Activated CD8-positive, alpha-beta memory T cell treated with anti-CD3 and anti-CD28 coated beads, Interleukin-2, amount 50 U/mL, for 1 hour (primary cell): Measurements from ENCODE around the gene GABRB2.
"Not testable (repeated sequence)": the region's sequence is repeated elsewhere in the genome, so short reads cannot be mapped to it uniquely, and the experiment has no call there.

ENCODE experiments used
- DNase-seq: peaks from one replicate; pipeline ENCODE4 v3.0.0-alpha.2; 2020; ENCODE audit errors: extremely low read depth

GABRB2 gene

DNA sequence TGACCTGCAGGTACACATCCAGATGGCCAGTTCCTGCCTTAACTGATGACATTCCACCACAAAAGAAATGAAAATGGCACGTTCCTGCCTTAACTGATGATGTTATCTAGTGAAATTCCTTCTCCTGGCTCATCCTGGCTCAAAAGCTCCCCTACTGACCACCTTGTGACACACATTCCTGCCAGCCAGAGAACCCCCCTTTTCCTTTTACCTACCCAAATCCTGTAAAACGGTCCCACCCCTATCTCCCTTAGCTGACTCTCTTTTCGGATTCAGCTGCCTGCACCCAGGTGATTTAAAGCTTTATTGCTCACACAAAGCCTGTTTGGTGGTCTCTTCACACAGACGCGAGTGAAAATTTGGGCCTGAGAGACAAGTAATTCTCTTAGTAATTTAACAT is 300.7 kb downstream of the GABRB2 start:
- not testable (repeated sequence) for DNase-seq
